Measurements from ENCODE around the gene RAPGEFL1. TPM values are rescaled to one million over a fixed set of nuclear protein-coding genes. Genes with fewer than 3 reads are reported as not detected.

The RAPGEFL1 gene
- total and polyA plus RNA-seq, 4 donors = 0.82 to 3.2 (median 1.4) TPM

DNA sequence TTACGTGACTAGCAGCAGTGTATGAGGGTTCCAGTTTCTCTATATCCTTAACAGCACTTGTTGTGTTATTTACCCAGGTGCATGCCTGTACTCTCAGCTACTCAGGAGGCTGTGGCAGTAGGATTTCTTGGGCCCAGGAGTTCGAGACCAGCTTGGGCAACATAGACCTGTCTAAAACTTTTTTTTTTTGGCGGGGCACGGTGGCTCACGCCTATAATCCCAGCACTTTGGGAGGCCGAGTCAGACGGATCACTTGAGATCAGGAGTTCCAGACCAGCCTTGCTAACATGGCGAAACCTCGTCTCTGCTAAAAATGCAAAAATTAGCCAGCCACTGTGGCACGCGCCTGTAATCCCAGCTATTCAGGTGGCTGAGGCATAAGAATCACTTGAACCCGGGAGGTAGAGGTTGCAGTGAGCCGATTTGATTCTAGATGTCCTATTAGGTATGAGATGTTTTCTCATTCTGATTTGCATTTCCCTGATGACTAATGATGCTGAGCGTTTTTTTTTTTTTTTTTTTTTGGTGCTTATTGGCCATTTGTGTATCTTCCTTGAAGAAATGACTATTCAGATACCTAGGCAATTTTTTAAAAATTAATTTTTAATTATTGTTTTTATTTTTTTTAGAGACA, 23.6 kb upstream of the RAPGEFL1 start:
- Histone ChIP-seq H3K27me3 (ENCODE audit: control insufficient read depth in 4 of 4, insufficient read depth in 4 of 4, low read length in 3 of 4) (no peaks in the 10 kb centered on the region), H3K36me3 (ENCODE audit: control insufficient read depth in 4 of 4, insufficient read depth in 3 of 4, low read depth in 1 of 4, low read length in 3 of 4) (peaks cover 4 to 19% (median 6%) of the 10 kb centered on the region in 4 donors), H3K9me3 (ENCODE audit: control insufficient read depth in 4 of 4, low read length in 3 of 4) (no peaks in the 10 kb centered on the region), H3K4me1 (ENCODE audit: control insufficient read depth in 4 of 4, insufficient read depth in 4 of 4, low read length in 3 of 4) (peaks cover 0 to 6% (median 4%) of the 10 kb centered on the region in 4 donors), H3K9ac (ENCODE audit: low read depth in 1 of 2, low read length in 2 of 2) (no peak overlapping the region), H3K27ac (ENCODE audit: low read depth in 1 of 2, low read length in 2 of 2) (no peak overlapping the region), H3K4me3 (ENCODE audit: low read depth in 1 of 3, low read length in 3 of 3) (no peak overlapping the region)
- TF ChIP-seq JUND (IDR thresholded peaks at IDR 0.05) (no peak), SP1 (IDR thresholded peaks at IDR 0.05) (no peak), TAF1 (conservative IDR thresholded peaks at IDR 0.05) (no peak), GABPA (IDR thresholded peaks at IDR 0.05 in 1 of 2, conservative IDR thresholded peaks at IDR 0.05 in 1 of 2) (no peak), RXRA (IDR thresholded peaks at IDR 0.05) (no peak)
- TF ChIP-seq, protein P1, sequence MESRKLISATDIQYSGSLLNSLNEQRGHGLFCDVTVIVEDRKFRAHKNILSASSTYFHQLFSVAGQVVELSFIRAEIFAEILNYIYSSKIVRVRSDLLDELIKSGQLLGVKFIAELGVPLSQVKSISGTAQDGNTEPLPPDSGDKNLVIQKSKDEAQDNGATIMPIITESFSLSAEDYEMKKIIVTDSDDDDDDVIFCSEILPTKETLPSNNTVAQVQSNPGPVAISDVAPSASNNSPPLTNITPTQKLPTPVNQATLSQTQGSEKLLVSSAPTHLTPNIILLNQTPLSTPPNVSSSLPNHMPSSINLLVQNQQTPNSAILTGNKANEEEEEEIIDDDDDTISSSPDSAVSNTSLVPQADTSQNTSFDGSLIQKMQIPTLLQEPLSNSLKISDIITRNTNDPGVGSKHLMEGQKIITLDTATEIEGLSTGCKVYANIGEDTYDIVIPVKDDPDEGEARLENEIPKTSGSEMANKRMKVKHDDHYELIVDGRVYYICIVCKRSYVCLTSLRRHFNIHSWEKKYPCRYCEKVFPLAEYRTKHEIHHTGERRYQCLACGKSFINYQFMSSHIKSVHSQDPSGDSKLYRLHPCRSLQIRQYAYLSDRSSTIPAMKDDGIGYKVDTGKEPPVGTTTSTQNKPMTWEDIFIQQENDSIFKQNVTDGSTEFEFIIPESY (IDR thresholded peaks at IDR 0.05) = no peak
- TF ChIP-seq, protein P2, sequence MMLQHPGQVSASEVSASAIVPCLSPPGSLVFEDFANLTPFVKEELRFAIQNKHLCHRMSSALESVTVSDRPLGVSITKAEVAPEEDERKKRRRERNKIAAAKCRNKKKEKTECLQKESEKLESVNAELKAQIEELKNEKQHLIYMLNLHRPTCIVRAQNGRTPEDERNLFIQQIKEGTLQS (IDR thresholded peaks at IDR 0.05) = no peak
- DNase-seq (ENCODE audit: low spot score) = no peak
- WGBS = 94% methylated on average over 14 of the region's 14 CpGs

DNA sequence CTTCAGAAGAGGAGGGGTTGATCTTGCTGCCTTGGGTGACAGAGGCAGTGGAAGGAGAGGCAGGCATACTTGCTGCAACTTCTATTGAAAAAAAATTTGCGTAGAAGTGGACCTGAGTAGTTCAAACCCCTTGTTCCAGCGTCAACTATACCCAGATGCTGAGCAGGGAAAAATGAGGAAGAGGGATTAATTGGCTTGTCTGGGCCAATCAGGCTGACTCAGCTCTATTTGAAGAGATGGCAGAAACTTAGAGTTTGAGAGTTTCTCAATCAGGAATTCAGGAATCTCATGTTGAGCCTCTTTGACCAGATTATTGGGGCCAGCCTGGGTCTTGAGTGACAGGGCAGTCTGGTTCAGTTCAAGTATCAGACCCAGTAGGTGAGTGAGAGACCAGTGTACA, 19.3 kb upstream of the RAPGEFL1 start:
- WGBS = 86% methylated on average over 2 of the region's 2 CpGs
- H3K4me3 ChIP-seq (ENCODE audit: low read depth in 1 of 3, low read length in 3 of 3) = no peak overlapping the region
- H3K9me3 ChIP-seq (ENCODE audit: control insufficient read depth in 4 of 4, low read length in 3 of 4) = no peaks in the 10 kb centered on the region
- peaks cover 0 to 6% (median 2%) of the 10 kb centered on the region in 4 donors for H3K4me1 ChIP-seq (ENCODE audit: control insufficient read depth in 4 of 4, insufficient read depth in 4 of 4, low read length in 3 of 4)
- no peak for DNase-seq (ENCODE audit: low spot score)
- peaks cover 2 to 20% (median 17%) of the 10 kb centered on the region in 4 donors for H3K36me3 ChIP-seq (ENCODE audit: control insufficient read depth in 4 of 4, insufficient read depth in 3 of 4, low read depth in 1 of 4, low read length in 3 of 4)
- no peaks in the 10 kb centered on the region for H3K27me3 ChIP-seq (ENCODE audit: control insufficient read depth in 4 of 4, insufficient read depth in 4 of 4, low read length in 3 of 4)
- TF ChIP-seq, protein P3, sequence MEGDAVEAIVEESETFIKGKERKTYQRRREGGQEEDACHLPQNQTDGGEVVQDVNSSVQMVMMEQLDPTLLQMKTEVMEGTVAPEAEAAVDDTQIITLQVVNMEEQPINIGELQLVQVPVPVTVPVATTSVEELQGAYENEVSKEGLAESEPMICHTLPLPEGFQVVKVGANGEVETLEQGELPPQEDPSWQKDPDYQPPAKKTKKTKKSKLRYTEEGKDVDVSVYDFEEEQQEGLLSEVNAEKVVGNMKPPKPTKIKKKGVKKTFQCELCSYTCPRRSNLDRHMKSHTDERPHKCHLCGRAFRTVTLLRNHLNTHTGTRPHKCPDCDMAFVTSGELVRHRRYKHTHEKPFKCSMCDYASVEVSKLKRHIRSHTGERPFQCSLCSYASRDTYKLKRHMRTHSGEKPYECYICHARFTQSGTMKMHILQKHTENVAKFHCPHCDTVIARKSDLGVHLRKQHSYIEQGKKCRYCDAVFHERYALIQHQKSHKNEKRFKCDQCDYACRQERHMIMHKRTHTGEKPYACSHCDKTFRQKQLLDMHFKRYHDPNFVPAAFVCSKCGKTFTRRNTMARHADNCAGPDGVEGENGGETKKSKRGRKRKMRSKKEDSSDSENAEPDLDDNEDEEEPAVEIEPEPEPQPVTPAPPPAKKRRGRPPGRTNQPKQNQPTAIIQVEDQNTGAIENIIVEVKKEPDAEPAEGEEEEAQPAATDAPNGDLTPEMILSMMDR (IDR thresholded peaks at IDR 0.05; ENCODE audit: low read depth, low read length, missing input control) = no peak
- TF ChIP-seq, protein P2 (IDR thresholded peaks at IDR 0.05) = no peak
- TF ChIP-seq YY1 (IDR thresholded peaks at IDR 0.05) (no peak), JUND (IDR thresholded peaks at IDR 0.05) (no peak), FOXA1 (IDR thresholded peaks at IDR 0.05) (no peak), TAF1 (conservative IDR thresholded peaks at IDR 0.05) (no peak), NR2F2 (IDR thresholded peaks at IDR 0.05) (no peak), EGR1 (IDR thresholded peaks at IDR 0.05; ENCODE audit: low read depth in 2 of 2) (no peak), FOXA2 (IDR thresholded peaks at IDR 0.05) (no peak), SP1 (IDR thresholded peaks at IDR 0.05) (no peak), RAD21 (IDR thresholded peaks at IDR 0.05) (no peak), HNF4G (IDR thresholded peaks at IDR 0.05) (no peak)
- TF ChIP-seq, protein P1 (IDR thresholded peaks at IDR 0.05) = no peak
- TF ChIP-seq, protein P4, sequence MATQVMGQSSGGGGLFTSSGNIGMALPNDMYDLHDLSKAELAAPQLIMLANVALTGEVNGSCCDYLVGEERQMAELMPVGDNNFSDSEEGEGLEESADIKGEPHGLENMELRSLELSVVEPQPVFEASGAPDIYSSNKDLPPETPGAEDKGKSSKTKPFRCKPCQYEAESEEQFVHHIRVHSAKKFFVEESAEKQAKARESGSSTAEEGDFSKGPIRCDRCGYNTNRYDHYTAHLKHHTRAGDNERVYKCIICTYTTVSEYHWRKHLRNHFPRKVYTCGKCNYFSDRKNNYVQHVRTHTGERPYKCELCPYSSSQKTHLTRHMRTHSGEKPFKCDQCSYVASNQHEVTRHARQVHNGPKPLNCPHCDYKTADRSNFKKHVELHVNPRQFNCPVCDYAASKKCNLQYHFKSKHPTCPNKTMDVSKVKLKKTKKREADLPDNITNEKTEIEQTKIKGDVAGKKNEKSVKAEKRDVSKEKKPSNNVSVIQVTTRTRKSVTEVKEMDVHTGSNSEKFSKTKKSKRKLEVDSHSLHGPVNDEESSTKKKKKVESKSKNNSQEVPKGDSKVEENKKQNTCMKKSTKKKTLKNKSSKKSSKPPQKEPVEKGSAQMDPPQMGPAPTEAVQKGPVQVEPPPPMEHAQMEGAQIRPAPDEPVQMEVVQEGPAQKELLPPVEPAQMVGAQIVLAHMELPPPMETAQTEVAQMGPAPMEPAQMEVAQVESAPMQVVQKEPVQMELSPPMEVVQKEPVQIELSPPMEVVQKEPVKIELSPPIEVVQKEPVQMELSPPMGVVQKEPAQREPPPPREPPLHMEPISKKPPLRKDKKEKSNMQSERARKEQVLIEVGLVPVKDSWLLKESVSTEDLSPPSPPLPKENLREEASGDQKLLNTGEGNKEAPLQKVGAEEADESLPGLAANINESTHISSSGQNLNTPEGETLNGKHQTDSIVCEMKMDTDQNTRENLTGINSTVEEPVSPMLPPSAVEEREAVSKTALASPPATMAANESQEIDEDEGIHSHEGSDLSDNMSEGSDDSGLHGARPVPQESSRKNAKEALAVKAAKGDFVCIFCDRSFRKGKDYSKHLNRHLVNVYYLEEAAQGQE (IDR thresholded peaks at IDR 0.05) = no peak
- no peak overlapping the region for H3K9ac ChIP-seq (ENCODE audit: low read depth in 1 of 2, low read length in 2 of 2)
- peak overlapping the region in 1 of 2 donors; percentile 21 for H3K27ac ChIP-seq (ENCODE audit: low read depth in 1 of 2, low read length in 2 of 2)

Measured in liver (tissue), 9 donors.